GM12864 (cell line): ENCODE data around the gene CDKAL1.
A peak's percentile ranks its signal among the peaks of the same experiment; 100 is the strongest.

Source experiments
- DNase-seq: peaks from one replicate; pipeline ENCODE4 v3.0.0-alpha.2; 2011; ENCODE audit warnings: low read depth
- H3K4me3 ChIP-seq: 2 replicates; pipeline ENCODE4 v1.5.1; 2011; ENCODE audit warnings: mild to moderate bottlenecking, low read depth, low read length, control low read depth
- CTCF ChIP-seq: IDR thresholded peaks from 2 replicates; pipeline ENCODE4 v1.5.1; 2011; ENCODE audit warnings: low read depth, mild to moderate bottlenecking, moderate library complexity, low read length, control low read depth, inconsistent platforms; ENCODE audit errors: missing control alignments

Gene CDKAL1

GRCh38 chr6:20554326-20554725 is 20.1 kb downstream of the CDKAL1 start:
- no peak for TF ChIP-seq CTCF
- H3K4me3 ChIP-seq: no peak overlapping the region
- DNase-seq: no peak

GRCh38 chr6:20554817-20555216 is 20.6 kb downstream of the CDKAL1 start:
- no peak overlapping the region for H3K4me3 ChIP-seq
- TF ChIP-seq CTCF: no peak

GRCh38 chr6:20559924-20560551 is 25.8 kb downstream of the CDKAL1 start:
- TF ChIP-seq CTCF: no peak
- H3K4me3 ChIP-seq: no peak overlapping the region
- no peak for DNase-seq

More at GRCh38 chr6:20554817-20555216, 20.6 kb downstream of the CDKAL1 start:
- no peak for DNase-seq

GRCh38 chr6:20563377-20563776 is 29.1 kb downstream of the CDKAL1 start:
- TF ChIP-seq CTCF: no peak
- DNase-seq: no peak
- no peak overlapping the region for H3K4me3 ChIP-seq

- peak; percentile 11 for TF ChIP-seq CTCF
- no peak for DNase-seq
- no peak overlapping the region for H3K4me3 ChIP-seq
Observed at GRCh38 chr6:20564269-20564668, 30.0 kb downstream of the CDKAL1 start.

- no peak for DNase-seq
- no peak for TF ChIP-seq CTCF
Observed at GRCh38 chr6:20564777-20565176, 30.5 kb downstream of the CDKAL1 start.

GRCh38 chr6:20565342-20565741 is 31.1 kb downstream of the CDKAL1 start:
- DNase-seq: no peak
- TF ChIP-seq CTCF: no peak
- H3K4me3 ChIP-seq: no peak overlapping the region

More at GRCh38 chr6:20564777-20565176, 30.5 kb downstream of the CDKAL1 start:
- no peak overlapping the region for H3K4me3 ChIP-seq
